GM19023 (cell line): Measurements from ENCODE around the gene PDE6A.
"Not testable (repeated sequence)": the region's sequence is repeated elsewhere in the genome, so short reads cannot be mapped to it uniquely, and the experiment has no call there.

Experiments used
- ATAC-seq: cut with Tn5 transposase; IDR thresholded peaks from one replicate; pipeline ENCODE4 v1.9.1; 2021; ENCODE audit warnings: mild to moderate bottlenecking, moderate library complexity; ENCODE audit not compliant: unreplicated experiment

Gene PDE6A

GRCh38 chr5:149953436-149954121, 9.0 kb upstream of the PDE6A start:
- no peak for ATAC-seq

GRCh38 chr5:149951138-149951749, 6.7 kb upstream of the PDE6A start:
- ATAC-seq: no peak

GRCh38 chr5:149948993-149949392, 4.4 kb upstream of the PDE6A start:
- no peak for ATAC-seq

GRCh38 chr5:149946118-149946517, 1.5 kb upstream of the PDE6A start:
- no peak for ATAC-seq

GRCh38 chr5:149943177-149943949, 1.2 kb downstream of the PDE6A start:
- not testable (repeated sequence) for ATAC-seq

- ATAC-seq: not testable (repeated sequence)
Observed at GRCh38 chr5:149942741-149943169, 1.8 kb downstream of the PDE6A start.

GRCh38 chr5:149942199-149942598, 2.4 kb downstream of the PDE6A start:
- ATAC-seq: no peak

- no peak for ATAC-seq
Observed at GRCh38 chr5:149941795-149942194, 2.8 kb downstream of the PDE6A start.

- no peak for ATAC-seq
Observed at GRCh38 chr5:149940941-149941644, 3.5 kb downstream of the PDE6A start.

GRCh38 chr5:149940077-149940574, 4.5 kb downstream of the PDE6A start:
- ATAC-seq: peak; percentile 58

GRCh38 chr5:149939546-149939945, 5.0 kb downstream of the PDE6A start:
- ATAC-seq: no peak

- ATAC-seq: no peak
Observed at GRCh38 chr5:149938791-149939358, 5.7 kb downstream of the PDE6A start.

- no peak for ATAC-seq
Observed at GRCh38 chr5:149938279-149938678, 6.3 kb downstream of the PDE6A start.

GRCh38 chr5:149937610-149938009, 7.0 kb downstream of the PDE6A start:
- ATAC-seq: no peak

GRCh38 chr5:149936700-149937091, 7.9 kb downstream of the PDE6A start:
- no peak for ATAC-seq

GRCh38 chr5:149936044-149936699, 8.4 kb downstream of the PDE6A start:
- ATAC-seq: no peak

GRCh38 chr5:149935431-149935901, 9.1 kb downstream of the PDE6A start:
- no peak for ATAC-seq

- ATAC-seq: no peak
Observed at GRCh38 chr5:149932445-149933350, 11.9 kb downstream of the PDE6A start.

GRCh38 chr5:149931992-149932436, 12.6 kb downstream of the PDE6A start:
- no peak for ATAC-seq
